Epithelial cell of umbilical artery (primary cell): ENCODE measurements around the gene DHX40. TPM values are rescaled to one million over a fixed set of nuclear protein-coding genes. Genes with fewer than 3 reads are reported as not detected.

Experiments
- total RNA-seq: library from RNA; depleted of rRNA; stranded (reverse); fragments of >200 nt; gene quantifications from 2 replicates; pipeline ENCODE4 v1.2.3, GENCODE V29; 2014

DHX40 gene, protein sequence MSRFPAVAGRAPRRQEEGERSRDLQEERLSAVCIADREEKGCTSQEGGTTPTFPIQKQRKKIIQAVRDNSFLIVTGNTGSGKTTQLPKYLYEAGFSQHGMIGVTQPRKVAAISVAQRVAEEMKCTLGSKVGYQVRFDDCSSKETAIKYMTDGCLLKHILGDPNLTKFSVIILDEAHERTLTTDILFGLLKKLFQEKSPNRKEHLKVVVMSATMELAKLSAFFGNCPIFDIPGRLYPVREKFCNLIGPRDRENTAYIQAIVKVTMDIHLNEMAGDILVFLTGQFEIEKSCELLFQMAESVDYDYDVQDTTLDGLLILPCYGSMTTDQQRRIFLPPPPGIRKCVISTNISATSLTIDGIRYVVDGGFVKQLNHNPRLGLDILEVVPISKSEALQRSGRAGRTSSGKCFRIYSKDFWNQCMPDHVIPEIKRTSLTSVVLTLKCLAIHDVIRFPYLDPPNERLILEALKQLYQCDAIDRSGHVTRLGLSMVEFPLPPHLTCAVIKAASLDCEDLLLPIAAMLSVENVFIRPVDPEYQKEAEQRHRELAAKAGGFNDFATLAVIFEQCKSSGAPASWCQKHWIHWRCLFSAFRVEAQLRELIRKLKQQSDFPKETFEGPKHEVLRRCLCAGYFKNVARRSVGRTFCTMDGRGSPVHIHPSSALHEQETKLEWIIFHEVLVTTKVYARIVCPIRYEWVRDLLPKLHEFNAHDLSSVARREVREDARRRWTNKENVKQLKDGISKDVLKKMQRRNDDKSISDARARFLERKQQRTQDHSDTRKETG
- 65.8 and 67.9 TPM in 2 replicates for total RNA-seq

DNA sequence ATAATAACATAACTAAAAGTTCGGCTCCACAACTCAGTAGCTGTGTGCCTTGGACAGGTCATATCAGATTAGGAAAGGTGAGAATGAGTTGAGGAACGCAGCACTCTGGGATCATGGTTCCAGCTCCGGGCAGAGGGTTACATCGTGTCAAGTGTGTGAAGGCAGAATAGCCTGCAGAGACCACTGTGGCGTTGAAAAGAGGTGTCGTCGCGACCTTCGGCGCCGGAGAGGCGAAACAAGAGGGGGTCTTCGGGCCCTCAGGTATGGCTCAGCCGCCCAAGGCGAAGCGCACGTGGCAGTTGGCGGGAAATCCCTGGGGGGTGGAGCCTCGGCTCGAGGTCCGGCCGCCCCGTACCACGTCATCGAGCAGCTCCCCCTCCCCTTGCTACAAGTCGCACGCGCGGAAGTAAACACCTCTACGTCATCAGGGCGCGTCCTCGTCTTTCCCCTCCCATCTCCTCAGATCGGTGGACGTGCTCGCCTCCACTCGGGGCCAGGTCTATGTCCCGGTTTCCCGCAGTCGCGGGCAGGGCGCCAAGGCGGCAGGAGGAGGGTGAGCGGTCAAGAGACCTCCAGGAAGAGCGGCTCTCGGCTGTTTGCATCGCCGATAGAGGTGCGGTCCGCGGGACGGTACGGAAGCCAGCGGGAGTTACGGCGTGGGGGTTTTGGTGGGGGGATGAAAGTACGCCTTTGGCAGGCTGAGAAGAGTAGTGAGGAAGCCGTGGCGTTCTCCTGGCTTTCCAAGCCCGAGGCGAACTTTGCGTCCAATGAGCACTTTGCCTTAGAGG is at the start of gene DHX40:
Gene DHX40 (plus strand): TSS at position 440 of the 788 bp plus-strand sequence. CDS start 62 bp downstream, at position 502.

DNA sequence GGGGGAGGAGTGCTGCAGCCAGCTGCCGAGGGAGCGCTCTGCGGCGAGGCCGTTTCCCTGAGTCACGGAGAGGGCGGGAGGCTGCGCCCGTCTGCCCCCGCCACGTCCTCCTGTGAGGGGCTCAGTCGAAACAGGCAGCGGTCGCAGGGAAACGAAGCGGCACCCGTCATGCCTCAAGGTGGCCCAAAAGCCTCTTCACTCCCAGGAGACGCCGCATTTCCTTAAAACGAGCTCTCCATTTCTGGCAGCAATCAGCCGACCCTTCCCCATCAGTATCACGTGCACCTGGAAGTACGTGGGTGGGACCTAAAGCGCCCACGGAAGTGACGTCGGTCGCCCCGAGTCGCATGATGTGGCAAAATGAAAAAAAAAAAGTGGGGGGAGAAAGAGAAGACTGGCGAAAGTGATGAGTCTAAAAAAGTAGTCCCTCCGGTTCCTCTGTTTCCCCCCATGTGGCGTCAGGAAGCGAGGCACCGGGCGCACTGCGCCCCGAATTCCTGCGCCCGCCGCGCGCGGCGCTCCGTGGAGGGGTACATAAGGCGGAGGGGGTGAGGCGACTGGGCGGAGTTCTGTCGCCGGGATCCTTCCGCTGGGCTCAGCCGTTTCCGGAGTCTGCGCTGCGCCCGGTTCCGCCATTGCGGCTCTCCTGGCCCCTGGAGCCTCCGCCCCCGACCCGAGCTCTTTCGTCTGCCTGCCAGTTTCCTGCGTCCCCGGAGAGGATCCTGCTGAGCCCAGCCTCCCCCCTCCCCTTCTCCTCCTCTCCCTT is 54.1 kb downstream of the DHX40 start, which contains the start of gene CLTC:
Gene CLTC (plus strand): TSS at position 598 of the 766 bp plus-strand sequence. CDS start 237 bp downstream, outside the sequence.

Other genes with a start within 250 kb of the DHX40 start
- 60.1 and 85.0 TPM in 2 replicates for gene YPEL2, start 234.0 kb upstream of the DHX40 start, total RNA-seq
- gene CLTC, start 54.3 kb downstream of the DHX40 start, total RNA-seq = 430 and 443 TPM in 2 replicates
- gene PTRH2, start 141.8 kb downstream of the DHX40 start, total RNA-seq = 40.9 and 52.9 TPM in 2 replicates
- gene VMP1, start 142.0 kb downstream of the DHX40 start, total RNA-seq = 269 and 291 TPM in 2 replicates